H9 (cell line): ENCODE measurements around the gene ELOVL2. TPM values are rescaled to one million over a fixed set of nuclear protein-coding genes. Genes with fewer than 3 reads are reported as not detected.

Source experiments
- DNase-seq: peaks from one replicate; pipeline ENCODE4 v3.0.0-alpha.2; 2017
- H2AFZ ChIP-seq: one replicate; pipeline ENCODE4 v1.6.1; 2013; ENCODE audit warnings: mild to moderate bottlenecking, low read length, control low read depth, moderate library complexity
- H2AK5ac ChIP-seq: 2 replicates; pipeline ENCODE4 v1.6.1; 2013; ENCODE audit warnings: low read length, control low read depth, mixed read lengths; ENCODE audit not compliant: insufficient read length
- H2BK120ac ChIP-seq: one replicate; pipeline ENCODE4 v1.6.1; 2013; ENCODE audit warnings: low read depth, mild to moderate bottlenecking, low read length, control low read depth, inconsistent platforms; ENCODE audit not compliant: poor library complexity, severe bottlenecking
- H2BK12ac ChIP-seq: 2 replicates; pipeline ENCODE4 v1.6.1; 2013; ENCODE audit warnings: low read length, control low read depth, mixed read lengths, low read depth; ENCODE audit not compliant: insufficient read length
- H2BK15ac ChIP-seq: 2 replicates; pipeline ENCODE4 v1.6.1; 2013; ENCODE audit warnings: low read depth, low read length, control low read depth
- H2BK20ac ChIP-seq: one replicate; pipeline ENCODE4 v1.6.1; 2013; ENCODE audit warnings: low read depth, mild to moderate bottlenecking, low read length, control low read depth, inconsistent platforms; ENCODE audit not compliant: poor library complexity, severe bottlenecking
- H2BK5ac ChIP-seq: 2 replicates; pipeline ENCODE4 v1.6.1; 2013; ENCODE audit warnings: low read length, control low read depth, mixed read lengths; ENCODE audit not compliant: insufficient read length
- H3K14ac ChIP-seq: 2 replicates; pipeline ENCODE4 v1.6.1; 2013; ENCODE audit warnings: low read length, control low read depth; ENCODE audit not compliant: insufficient read depth
- H3K18ac ChIP-seq: 2 replicates; pipeline ENCODE4 v1.6.1; 2013; ENCODE audit warnings: low read depth, mild to moderate bottlenecking, mixed read lengths, low read length, control low read depth; ENCODE audit not compliant: insufficient read length
- H3K23ac ChIP-seq: 2 replicates; pipeline ENCODE4 v1.6.1; 2013; ENCODE audit warnings: low read length, control low read depth, mixed read lengths, low read depth; ENCODE audit not compliant: insufficient read length
- H3K23me2 ChIP-seq: 2 replicates; pipeline ENCODE4 v1.6.1; 2013; ENCODE audit warnings: low read depth, mild to moderate bottlenecking, mixed read lengths, low read length, control low read depth; ENCODE audit not compliant: insufficient read length, poor library complexity, severe bottlenecking
- H3K27ac ChIP-seq: 2 replicates; pipeline ENCODE4 v1.5.1; 2013; ENCODE audit warnings: low read length, control low read depth, mixed read lengths, low read depth; ENCODE audit not compliant: insufficient read length
- H3K27me3 ChIP-seq: 2 replicates; pipeline ENCODE4 v1.6.1; 2013; ENCODE audit warnings: low read length, control low read depth, inconsistent platforms; ENCODE audit not compliant: insufficient read depth
- H3K4ac ChIP-seq: 2 replicates; pipeline ENCODE4 v1.6.1; 2013; ENCODE audit warnings: low read depth, mild to moderate bottlenecking, control low read depth, inconsistent platforms, low read length, moderate library complexity
- H3K4me1 ChIP-seq: 2 replicates; pipeline ENCODE4 v1.6.1; 2013; ENCODE audit warnings: low read length, control low read depth, inconsistent platforms; ENCODE audit not compliant: insufficient read depth
- H3K4me2 ChIP-seq: 2 replicates; pipeline ENCODE4 v1.6.1; 2013; ENCODE audit warnings: low read length, control low read depth, mixed read lengths; ENCODE audit not compliant: insufficient read length, insufficient read depth
- H3K56ac ChIP-seq: 2 replicates; pipeline ENCODE4 v1.6.1; 2013; ENCODE audit warnings: low read depth, mild to moderate bottlenecking, mixed read lengths, low read length, control low read depth; ENCODE audit not compliant: insufficient read length
- H3K79me1 ChIP-seq: 2 replicates; pipeline ENCODE4 v1.6.1; 2013; ENCODE audit warnings: low read depth, mild to moderate bottlenecking, moderate library complexity, low read length, control low read depth, inconsistent platforms; ENCODE audit not compliant: insufficient read depth, poor library complexity, severe bottlenecking
- H3K79me2 ChIP-seq: 2 replicates; pipeline ENCODE4 v1.6.1; 2013; ENCODE audit warnings: low read length, control low read depth, inconsistent platforms; ENCODE audit not compliant: insufficient read depth
- H3K9ac ChIP-seq: 2 replicates; pipeline ENCODE4 v1.6.1; 2013; ENCODE audit warnings: low read length, control low read depth, mixed read lengths; ENCODE audit not compliant: insufficient read length; ENCODE audit errors: extremely low read depth
- H3K9me3 ChIP-seq: one replicate; pipeline ENCODE4 v1.6.1; 2013; ENCODE audit warnings: low read depth, low read length, inconsistent platforms; ENCODE audit not compliant: control insufficient read depth
- H3T11ph ChIP-seq: one replicate; pipeline ENCODE4 v1.6.1; 2013; ENCODE audit warnings: mild to moderate bottlenecking, low read length, control low read depth, inconsistent platforms
- H4K20me1 ChIP-seq: one replicate; pipeline ENCODE4 v1.6.1; 2013; ENCODE audit not compliant: control insufficient read depth, insufficient read length, insufficient read depth
- H4K5ac ChIP-seq: 2 replicates; pipeline ENCODE4 v1.6.1; 2013; ENCODE audit warnings: low read depth, mild to moderate bottlenecking, mixed read lengths, low read length, control low read depth; ENCODE audit not compliant: insufficient read length
- H4K8ac ChIP-seq: replicated peaks from 2 replicates; pipeline ENCODE4 v1.6.1; 2013; ENCODE audit warnings: low read length, control low read depth, mixed read lengths, low read depth; ENCODE audit not compliant: insufficient read length
- H4K91ac ChIP-seq: 2 replicates; pipeline ENCODE4 v1.6.1; 2013; ENCODE audit warnings: low read depth, mild to moderate bottlenecking, moderate library complexity, mixed read lengths, low read length, control low read depth; ENCODE audit not compliant: insufficient read length
- H3K27ac Mint-ChIP-seq, 3 experiments: 2 replicates in 2 of 3; 3 replicates in 1 of 3; pipeline ENCODE4 v1.8.0; 2020 to 2021; ENCODE audit warnings: mixed read lengths in 3 of 3, mild to moderate bottlenecking in 1 of 3, moderate library complexity in 1 of 3
- H3K27me3 Mint-ChIP-seq: 2 replicates; pipeline ENCODE4 v1.8.0; 2021; ENCODE audit warnings: low read depth, mild to moderate bottlenecking, moderate library complexity, mixed read lengths
- H3K36me3 Mint-ChIP-seq, 3 experiments: 2 replicates in 2 of 3; 3 replicates in 1 of 3; pipeline ENCODE4 v1.8.0; 2020 to 2021; ENCODE audit warnings: low read depth in 3 of 3, mixed read lengths in 3 of 3; ENCODE audit not compliant: insufficient read depth in 1 of 3
- H3K4me1 Mint-ChIP-seq, 2 experiments: 2 replicates each; pipeline ENCODE4 v1.8.0; 2020; ENCODE audit warnings: mixed read lengths in 2 of 2
- H3K4me3 Mint-ChIP-seq, 2 experiments: 2 replicates in 1 of 2; 3 replicates in 1 of 2; pipeline ENCODE4 v1.8.0; 2020 to 2021; ENCODE audit warnings: mild to moderate bottlenecking in 2 of 2, mixed read lengths in 2 of 2, moderate library complexity in 1 of 2
- H3K9me3 Mint-ChIP-seq, 2 experiments: 2 replicates in 1 of 2; 3 replicates in 1 of 2; pipeline ENCODE4 v1.8.0; 2020; ENCODE audit warnings: mild to moderate bottlenecking in 2 of 2, mixed read lengths in 2 of 2, moderate library complexity in 1 of 2
- WGBS: extraction: QIAGEN DNeasy Blood & Tissue Kit; methylation state at CpG from one replicate; pipeline ENCODE4 v1.1.7; 2013; ENCODE audit warnings: missing lambda C conversion rate, low lambda C conversion rate, mixed read lengths; ENCODE audit not compliant: insufficient read length; ENCODE audit errors: extremely low coverage; 5-methylcytosine and 5-hydroxymethylcytosine counted together
- long read RNA-seq: library from polyadenylated mRNA; unstranded; transcript quantifications from one replicate; pipeline ENCODE4 v2.0.0, GENCODE V29; 2020
- total RNA-seq: library from RNA; stranded (reverse); gene quantifications from 2 replicates; pipeline ENCODE4 v1.2.1, GENCODE V29; 2021
- TF ChIP-seq, protein P1 (sequence below): fragments of 200-600 bp; sonication (generic); conservative IDR thresholded peaks from 3 replicates; pipeline ENCODE4 v1.8.0; 2021; ENCODE audit warnings: antibody characterized with exemption, mild to moderate bottlenecking

The ELOVL2 gene
- total RNA-seq, result 0.46 and 0.57 TPM in 2 replicates
- long read RNA-seq, partial matches to known transcripts, result 0 of 2 reads
- long read RNA-seq, other reads (novel, unspliced or antisense), result 1 of 2 reads

DNA sequence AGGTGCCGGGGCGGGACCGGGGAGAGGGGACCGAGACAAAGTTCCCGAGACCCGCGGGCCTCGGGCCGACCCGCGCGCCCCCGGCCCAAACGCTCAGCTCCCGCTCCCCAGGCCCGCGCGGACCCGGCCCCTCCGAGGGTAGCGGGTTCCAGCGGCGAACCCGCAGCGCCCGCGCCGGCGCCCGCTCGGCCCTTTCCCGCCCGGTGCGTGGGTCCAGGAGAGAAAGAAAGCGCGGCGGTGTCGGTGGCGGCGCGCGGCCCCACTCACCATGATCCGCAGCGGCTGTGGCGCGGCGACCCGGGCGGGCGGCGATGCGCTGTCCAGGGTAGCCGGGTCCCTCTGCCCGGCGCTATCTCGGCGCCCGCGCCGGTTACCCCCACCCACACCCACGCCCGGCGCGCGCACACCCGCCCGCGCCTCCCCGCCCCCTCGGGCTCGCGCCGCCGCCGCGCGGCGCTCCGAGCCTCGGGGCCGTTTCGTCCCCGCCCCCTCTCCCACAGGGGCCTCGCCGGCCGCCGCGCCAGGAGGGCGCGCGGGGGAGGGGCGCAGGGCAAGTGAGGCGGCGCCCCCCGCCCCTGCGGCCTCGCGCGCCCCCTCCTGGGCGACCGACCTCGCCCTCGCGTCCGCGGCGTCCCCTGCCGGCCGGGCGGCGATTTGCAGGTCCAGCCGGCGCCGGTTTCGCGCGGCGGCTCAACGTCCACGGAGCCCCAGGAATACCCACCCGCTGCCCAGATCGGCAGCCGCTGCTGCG, at the start of gene ELOVL2:
TSS of gene ELOVL2 (minus strand) at position 345 of the 751 bp plus-strand sequence. CDS start at position 270, 75 bp downstream.
- no peak within 1 kb of the TSS for H2AFZ ChIP-seq
- no peak within 1 kb of the TSS for H3T11ph ChIP-seq
- peak within 1 kb of the TSS; percentile 34 for H3K9ac ChIP-seq
- no peak within 1 kb of the TSS for H3K18ac ChIP-seq
- Mint-ChIP-seq H3K9me3 (peaks cover 2 to 3% of the 10 kb centered on the region in 2 experiments; a peak in 2 of 5 replicates), H3K27ac (no peak within 1 kb of the TSS), H3K4me3 (peak within 1 kb of the TSS; percentile 68 to 88), H3K27me3 (peaks cover 71% of the 10 kb centered on the region), H3K4me1 (peaks cover 15 to 16% of the 10 kb centered on the region in 2 experiments), H3K36me3 (peaks cover 0 to 2% (median 0%) of the 10 kb centered on the region in 3 experiments; a peak in 1 of 7 replicates)
- no peaks in the 10 kb centered on the region for H3K79me2 ChIP-seq
- no peaks in the 10 kb centered on the region for H3K9me3 ChIP-seq
- TF ChIP-seq, protein P1, sequence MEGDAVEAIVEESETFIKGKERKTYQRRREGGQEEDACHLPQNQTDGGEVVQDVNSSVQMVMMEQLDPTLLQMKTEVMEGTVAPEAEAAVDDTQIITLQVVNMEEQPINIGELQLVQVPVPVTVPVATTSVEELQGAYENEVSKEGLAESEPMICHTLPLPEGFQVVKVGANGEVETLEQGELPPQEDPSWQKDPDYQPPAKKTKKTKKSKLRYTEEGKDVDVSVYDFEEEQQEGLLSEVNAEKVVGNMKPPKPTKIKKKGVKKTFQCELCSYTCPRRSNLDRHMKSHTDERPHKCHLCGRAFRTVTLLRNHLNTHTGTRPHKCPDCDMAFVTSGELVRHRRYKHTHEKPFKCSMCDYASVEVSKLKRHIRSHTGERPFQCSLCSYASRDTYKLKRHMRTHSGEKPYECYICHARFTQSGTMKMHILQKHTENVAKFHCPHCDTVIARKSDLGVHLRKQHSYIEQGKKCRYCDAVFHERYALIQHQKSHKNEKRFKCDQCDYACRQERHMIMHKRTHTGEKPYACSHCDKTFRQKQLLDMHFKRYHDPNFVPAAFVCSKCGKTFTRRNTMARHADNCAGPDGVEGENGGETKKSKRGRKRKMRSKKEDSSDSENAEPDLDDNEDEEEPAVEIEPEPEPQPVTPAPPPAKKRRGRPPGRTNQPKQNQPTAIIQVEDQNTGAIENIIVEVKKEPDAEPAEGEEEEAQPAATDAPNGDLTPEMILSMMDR, result no peak; the same call in none of the 3 replicates
- DNase-seq, result peak; percentile 59
- no peak within 1 kb of the TSS for H2BK20ac ChIP-seq
- no peak within 1 kb of the TSS for H3K27ac ChIP-seq
- no peak within 1 kb of the TSS; the same call in 1 of the 2 replicates for H3K14ac ChIP-seq
- no peak within 1 kb of the TSS for H3K56ac ChIP-seq
- H2BK15ac ChIP-seq, result no peak within 1 kb of the TSS
- H3K79me1 ChIP-seq, result no peaks in the 10 kb centered on the region
- H4K8ac ChIP-seq, result no peak within 1 kb of the TSS
- no peak within 1 kb of the TSS for H2AK5ac ChIP-seq
- H3K23me2 ChIP-seq, result peaks cover 6% of the 10 kb centered on the region
- H3K4me2 ChIP-seq, result peak within 1 kb of the TSS; percentile 80
- H2BK5ac ChIP-seq, result no peak within 1 kb of the TSS
- H3K4me1 ChIP-seq, result no peaks in the 10 kb centered on the region; the same call in 1 of the 2 replicates
- no peaks in the 10 kb centered on the region for H4K20me1 ChIP-seq
- H2BK12ac ChIP-seq, result no peak within 1 kb of the TSS
- no peak within 1 kb of the TSS for H4K5ac ChIP-seq
- H4K91ac ChIP-seq, result no peak within 1 kb of the TSS
- no peak within 1 kb of the TSS for H2BK120ac ChIP-seq
- no CpG with 5 or more reads among the region's 124 CpGs for whole genome bisulfite sequencing
- H3K23ac ChIP-seq, result no peak within 1 kb of the TSS
- H3K27me3 ChIP-seq, result peaks cover 14% of the 10 kb centered on the region
- no peak within 1 kb of the TSS for H3K4ac ChIP-seq
